22Rv1 (cell line): ENCODE data around the gene RMP24.

Source experiments
- H3K27ac ChIP-seq: fragments of 450-650 bp; 2 replicates; pipeline ENCODE4 v1.5.1; 2017
- ZFX ChIP-seq: fragments of 450-650 bp; IDR thresholded peaks from 2 replicates; pipeline ENCODE4 v1.6.1; 2017; ENCODE audit warnings: antibody characterized with exemption, borderline replicate concordance
- TF ChIP-seq, protein P1 (sequence below): fragments of 450-650 bp; IDR thresholded peaks from 2 replicates; pipeline ENCODE4 v1.5.1; 2017; ENCODE audit warnings: mild to moderate bottlenecking

The RMP24 gene

GRCh38 chr18:35938158-35938557 is 34.3 kb upstream of the RMP24 start:
- H3K27ac ChIP-seq: peak overlapping the region; percentile 80
- no peak for TF ChIP-seq ZFX
- TF ChIP-seq, protein P1, sequence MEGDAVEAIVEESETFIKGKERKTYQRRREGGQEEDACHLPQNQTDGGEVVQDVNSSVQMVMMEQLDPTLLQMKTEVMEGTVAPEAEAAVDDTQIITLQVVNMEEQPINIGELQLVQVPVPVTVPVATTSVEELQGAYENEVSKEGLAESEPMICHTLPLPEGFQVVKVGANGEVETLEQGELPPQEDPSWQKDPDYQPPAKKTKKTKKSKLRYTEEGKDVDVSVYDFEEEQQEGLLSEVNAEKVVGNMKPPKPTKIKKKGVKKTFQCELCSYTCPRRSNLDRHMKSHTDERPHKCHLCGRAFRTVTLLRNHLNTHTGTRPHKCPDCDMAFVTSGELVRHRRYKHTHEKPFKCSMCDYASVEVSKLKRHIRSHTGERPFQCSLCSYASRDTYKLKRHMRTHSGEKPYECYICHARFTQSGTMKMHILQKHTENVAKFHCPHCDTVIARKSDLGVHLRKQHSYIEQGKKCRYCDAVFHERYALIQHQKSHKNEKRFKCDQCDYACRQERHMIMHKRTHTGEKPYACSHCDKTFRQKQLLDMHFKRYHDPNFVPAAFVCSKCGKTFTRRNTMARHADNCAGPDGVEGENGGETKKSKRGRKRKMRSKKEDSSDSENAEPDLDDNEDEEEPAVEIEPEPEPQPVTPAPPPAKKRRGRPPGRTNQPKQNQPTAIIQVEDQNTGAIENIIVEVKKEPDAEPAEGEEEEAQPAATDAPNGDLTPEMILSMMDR: no peak

DNA sequence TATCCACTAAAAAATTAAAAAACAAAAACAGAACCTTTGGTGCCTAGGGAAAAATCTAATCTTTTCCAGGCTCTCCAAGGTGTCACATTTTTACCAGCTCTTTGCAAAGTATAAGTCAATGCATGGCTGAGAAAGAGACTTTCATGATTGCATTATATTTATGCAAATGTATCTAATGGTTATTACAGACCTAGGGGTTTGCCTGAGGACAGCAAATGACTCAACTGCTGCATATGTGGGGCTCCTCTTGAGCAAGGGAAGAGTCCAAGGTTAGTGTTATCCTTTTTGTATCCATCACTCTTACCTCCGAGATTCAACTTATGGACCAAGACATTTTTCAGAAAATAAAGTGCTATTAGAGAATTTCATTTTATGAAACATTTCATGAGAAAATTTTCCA is 33.9 kb upstream of the RMP24 start:
- H3K27ac ChIP-seq: peak overlapping the region; percentile 80
- no peak for TF ChIP-seq ZFX
- TF ChIP-seq, protein P1: no peak

DNA sequence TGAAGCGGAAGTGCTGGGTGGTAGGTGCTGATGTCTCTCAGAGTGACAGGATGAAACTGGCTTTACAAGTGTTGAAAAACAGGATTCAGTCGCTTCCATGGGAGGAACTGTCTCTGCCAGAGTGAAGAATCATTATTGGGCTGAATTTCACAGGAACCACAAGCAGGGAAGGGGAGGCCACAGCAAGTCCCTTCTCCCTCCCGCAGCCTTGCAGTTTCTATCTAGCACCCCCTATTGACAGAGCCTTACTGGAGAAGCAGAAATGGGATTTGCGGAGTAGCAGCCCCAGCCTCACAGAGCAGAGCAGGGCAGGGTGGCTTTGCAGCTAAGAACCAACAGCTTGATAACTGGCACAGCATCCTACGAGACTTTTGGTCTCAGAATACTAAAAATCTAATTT is 33.3 kb upstream of the RMP24 start:
- peak overlapping the region; percentile 80 for H3K27ac ChIP-seq
- TF ChIP-seq, protein P1: peak; percentile 66
- TF ChIP-seq ZFX: no peak

GRCh38 chr18:35941299-35941698 is 31.2 kb upstream of the RMP24 start:
- TF ChIP-seq, protein P1: no peak
- no peak for TF ChIP-seq ZFX
- no peak overlapping the region for H3K27ac ChIP-seq

DNA sequence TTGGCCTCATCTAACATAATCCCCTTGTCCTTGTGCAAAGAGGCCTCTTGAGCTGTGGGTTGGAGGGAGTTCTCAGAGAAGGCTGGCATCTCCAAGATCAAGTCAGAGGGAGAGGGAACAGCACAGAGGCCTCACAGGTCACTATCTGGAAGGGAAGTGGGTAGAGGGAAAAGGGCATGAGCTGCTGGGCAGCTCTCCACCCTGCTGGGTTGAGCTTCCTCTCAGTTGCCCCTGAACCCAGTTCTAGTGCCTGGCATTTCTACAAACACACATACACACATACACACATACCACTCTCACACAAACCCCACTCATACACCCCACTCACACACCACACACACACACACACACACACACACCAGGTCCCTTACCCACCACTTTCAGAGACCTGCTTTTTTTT is 30.3 kb upstream of the RMP24 start:
- TF ChIP-seq, protein P1: no peak
- no peak for TF ChIP-seq ZFX
- H3K27ac ChIP-seq: peak overlapping the region; percentile 38

DNA sequence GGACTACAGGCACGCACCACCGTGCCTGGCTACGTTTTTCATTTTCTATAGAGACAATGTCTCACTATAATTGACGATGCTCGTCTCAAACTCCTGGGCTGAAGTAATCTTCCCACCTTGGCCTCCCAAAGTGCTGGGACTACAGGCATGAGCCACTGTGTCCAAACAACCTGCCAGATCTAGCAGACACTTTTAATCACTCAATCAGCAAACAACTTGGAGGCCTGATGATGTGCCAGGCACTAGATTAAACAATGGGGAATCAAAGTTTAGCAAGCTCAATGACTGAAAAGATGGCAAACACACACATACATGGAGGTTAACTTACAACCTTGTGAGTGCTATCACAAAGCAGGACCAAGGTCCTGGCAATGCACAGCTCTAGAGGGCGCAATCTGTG is 29.8 kb upstream of the RMP24 start:
- no peak for TF ChIP-seq ZFX
- TF ChIP-seq, protein P1: 0 out of 2 replicates have a peak, but pooled peaks have one; percentile 23
- H3K27ac ChIP-seq: peak overlapping the region; percentile 38

DNA sequence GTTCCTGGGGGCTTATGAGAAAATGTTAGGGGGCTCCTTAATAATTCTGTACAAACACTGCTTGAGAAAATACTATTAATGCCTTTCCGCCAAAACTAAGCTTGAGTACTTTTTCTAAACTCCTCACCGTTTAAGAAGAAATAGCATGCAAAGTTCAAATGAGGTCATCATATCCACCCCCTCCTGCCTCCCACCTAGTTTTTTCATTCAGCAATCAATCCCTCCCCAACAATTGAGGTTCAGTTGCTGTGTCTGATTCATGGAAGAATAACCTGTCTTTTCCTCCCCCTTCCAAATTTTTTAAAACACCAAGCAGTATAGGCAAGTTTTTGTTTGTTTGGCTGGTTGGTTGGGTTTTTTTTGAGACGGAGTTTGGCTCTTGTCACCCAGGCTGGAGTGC is 24.4 kb upstream of the RMP24 start:
- TF ChIP-seq, protein P1: no peak
- TF ChIP-seq ZFX: no peak
- no peak overlapping the region for H3K27ac ChIP-seq
